Measurements from ENCODE around the gene XRCC4.

The XRCC4 gene

DNA sequence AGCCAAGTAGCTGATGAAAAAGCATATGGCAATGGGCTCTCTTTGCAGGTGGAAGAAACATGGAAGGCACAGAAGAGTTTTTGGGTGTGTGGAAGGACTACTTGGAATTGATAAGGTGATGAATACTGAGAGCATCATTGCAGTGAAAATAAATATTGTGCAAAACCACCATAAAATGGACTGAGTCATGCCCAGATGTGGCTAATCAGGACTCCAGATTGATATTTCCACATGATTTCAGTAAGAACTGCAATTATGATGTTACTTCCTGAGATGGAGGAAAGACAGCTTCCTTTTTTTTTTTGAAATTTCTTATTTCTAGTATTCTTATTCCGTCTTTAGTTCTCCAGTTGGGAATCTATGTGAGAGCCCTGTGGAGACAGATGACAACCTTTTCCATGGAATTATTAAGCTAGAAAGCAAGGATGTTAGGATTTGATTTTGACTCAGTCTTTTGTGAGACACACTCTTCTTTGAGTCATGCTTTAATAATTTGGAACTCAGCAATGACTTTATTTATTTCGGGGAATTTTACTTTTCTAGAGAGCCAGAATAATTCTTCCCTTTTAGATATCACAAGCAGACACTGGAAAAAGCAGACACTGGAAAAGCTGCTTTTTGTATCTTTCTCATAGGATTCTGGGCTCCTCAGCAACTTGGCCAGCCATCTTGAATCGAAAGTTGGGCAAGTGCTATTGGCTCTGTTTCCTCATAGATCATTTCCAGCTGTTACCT lies 300.0 kb downstream of the XRCC4 start:
- no peak for FAIRE-seq

DNA sequence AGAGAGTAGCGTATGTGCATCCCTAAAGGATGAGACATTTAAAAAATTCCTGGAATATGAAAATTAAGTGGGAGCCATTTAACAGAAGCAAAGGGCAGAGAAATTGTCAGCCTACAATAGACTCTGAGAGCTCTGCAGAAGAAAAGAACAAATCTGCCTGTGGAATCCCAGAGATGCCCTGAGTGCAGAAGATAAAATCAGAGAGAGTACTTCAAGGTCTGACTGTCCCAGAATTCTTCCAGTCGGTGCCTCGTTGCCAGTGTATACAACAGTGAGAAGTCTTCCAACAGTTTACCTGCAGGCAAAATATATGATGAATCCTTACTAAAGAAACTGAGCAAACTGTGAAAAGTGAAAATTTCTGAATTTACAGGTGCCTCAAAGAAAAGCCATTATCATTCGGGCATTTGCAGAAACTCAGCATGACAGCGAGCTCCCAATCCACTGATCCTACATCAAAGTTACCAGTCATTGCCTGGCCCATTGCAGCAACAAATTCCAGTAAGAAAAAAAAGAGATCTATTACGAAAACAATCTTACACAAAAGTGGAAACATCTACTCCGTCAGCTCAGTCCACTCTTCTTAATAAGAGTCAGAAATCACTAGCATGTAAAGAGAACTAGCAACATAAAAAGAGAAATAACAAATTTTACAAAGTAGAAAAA lies 301.4 kb downstream of the XRCC4 start:
- DNase-seq (ENCODE audit: insufficient read length) = no peak
- FAIRE-seq = no peak
- TF ChIP-seq POLR2AphosphoS5 (IDR thresholded peaks at IDR 0.05; ENCODE audit: low read depth, low read length) (no peak), POLR2A (IDR thresholded peaks at IDR 0.05; ENCODE audit: low read depth, low read length) (no peak), TAF1 (IDR thresholded peaks at IDR 0.05; ENCODE audit: borderline replicate concordance, low read depth, low read length) (no peak)

More for the DNA sequence above, 300.0 kb downstream of the XRCC4 start:
- no peak for DNase-seq (ENCODE audit: insufficient read length)
- TF ChIP-seq POLR2A (IDR thresholded peaks at IDR 0.05; ENCODE audit: low read depth, low read length) = no peak
- no peak for TF ChIP-seq POLR2AphosphoS5 (IDR thresholded peaks at IDR 0.05; ENCODE audit: low read depth, low read length)
- TF ChIP-seq TAF1 (IDR thresholded peaks at IDR 0.05; ENCODE audit: borderline replicate concordance, low read depth, low read length) = no peak

DNA sequence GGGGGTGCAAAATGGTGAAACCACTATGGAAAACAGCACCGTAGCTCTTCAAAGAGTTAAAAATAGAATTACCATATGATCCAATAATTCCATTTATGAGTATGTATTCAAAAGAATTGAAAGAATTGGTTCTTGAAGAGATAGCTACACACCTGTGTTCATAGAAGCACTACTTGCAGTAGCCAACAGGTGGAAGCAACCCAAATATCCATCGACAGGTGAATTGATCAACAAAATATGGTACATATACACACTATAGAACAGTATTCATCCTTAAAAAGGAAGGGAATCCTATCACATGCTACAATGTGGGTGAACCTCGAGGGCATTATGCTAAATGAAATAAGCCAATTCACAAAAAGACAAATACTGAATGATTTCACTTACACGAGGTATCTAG lies 308.5 kb downstream of the XRCC4 start:
- TF ChIP-seq POLR2A (IDR thresholded peaks at IDR 0.05; ENCODE audit: low read depth, low read length) (no peak), POLR2AphosphoS5 (IDR thresholded peaks at IDR 0.05; ENCODE audit: low read depth, low read length) (no peak), TAF1 (IDR thresholded peaks at IDR 0.05; ENCODE audit: borderline replicate concordance, low read depth, low read length) (no peak)
- DNase-seq (ENCODE audit: insufficient read length) = no peak
- FAIRE-seq = no peak

DNA sequence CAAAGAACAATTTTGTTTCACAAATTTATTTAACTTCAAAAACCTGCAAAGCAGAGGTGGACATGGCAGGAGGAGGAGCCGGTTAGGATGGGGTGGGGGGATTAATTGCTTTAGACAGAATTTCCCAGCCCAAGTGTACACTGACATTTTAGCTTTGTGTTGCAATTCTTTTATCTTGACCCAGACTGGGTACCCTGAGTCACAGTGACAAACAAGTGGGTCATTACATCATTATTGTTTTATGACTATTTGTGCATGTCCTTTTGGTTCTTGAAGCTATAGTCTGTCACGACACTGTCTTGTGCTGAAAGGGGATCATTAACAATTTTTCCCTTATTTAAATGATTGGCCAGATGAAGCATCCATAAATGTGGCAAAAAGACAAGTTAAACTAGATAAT lies 309.7 kb downstream of the XRCC4 start:
- DNase-seq (ENCODE audit: insufficient read length) (no peak), FAIRE-seq (no peak)

DNA sequence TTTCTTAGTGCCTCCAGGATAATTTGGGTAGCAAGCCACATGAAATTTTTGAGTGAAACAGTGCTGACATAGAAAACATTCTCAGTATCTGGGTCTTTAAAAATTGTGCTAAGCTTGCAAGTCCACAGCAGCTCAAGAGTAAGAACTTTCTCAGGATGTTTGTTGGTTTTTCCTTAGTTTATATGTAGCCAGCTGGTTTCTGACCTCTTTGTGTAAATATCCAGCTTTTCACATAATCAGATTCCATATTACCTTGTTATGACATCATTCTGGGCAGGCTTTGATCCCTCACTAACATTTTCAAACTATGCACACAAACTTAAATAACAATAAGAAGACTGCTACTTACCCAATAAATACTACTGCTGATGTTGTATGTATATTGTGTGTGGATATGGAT lies 311.3 kb downstream of the XRCC4 start:
- TF ChIP-seq TAF1 (IDR thresholded peaks at IDR 0.05; ENCODE audit: borderline replicate concordance, low read depth, low read length) = no peak
- no peak for TF ChIP-seq POLR2A (IDR thresholded peaks at IDR 0.05; ENCODE audit: low read depth, low read length)
- TF ChIP-seq POLR2AphosphoS5 (IDR thresholded peaks at IDR 0.05; ENCODE audit: low read depth, low read length) = no peak
- FAIRE-seq (no peak), DNase-seq (ENCODE audit: insufficient read length) (no peak)

More for the DNA sequence above, 309.7 kb downstream of the XRCC4 start:
- TF ChIP-seq TAF1 (IDR thresholded peaks at IDR 0.05; ENCODE audit: borderline replicate concordance, low read depth, low read length) (no peak), POLR2A (IDR thresholded peaks at IDR 0.05; ENCODE audit: low read depth, low read length) (no peak), POLR2AphosphoS5 (IDR thresholded peaks at IDR 0.05; ENCODE audit: low read depth, low read length) (no peak)

DNA sequence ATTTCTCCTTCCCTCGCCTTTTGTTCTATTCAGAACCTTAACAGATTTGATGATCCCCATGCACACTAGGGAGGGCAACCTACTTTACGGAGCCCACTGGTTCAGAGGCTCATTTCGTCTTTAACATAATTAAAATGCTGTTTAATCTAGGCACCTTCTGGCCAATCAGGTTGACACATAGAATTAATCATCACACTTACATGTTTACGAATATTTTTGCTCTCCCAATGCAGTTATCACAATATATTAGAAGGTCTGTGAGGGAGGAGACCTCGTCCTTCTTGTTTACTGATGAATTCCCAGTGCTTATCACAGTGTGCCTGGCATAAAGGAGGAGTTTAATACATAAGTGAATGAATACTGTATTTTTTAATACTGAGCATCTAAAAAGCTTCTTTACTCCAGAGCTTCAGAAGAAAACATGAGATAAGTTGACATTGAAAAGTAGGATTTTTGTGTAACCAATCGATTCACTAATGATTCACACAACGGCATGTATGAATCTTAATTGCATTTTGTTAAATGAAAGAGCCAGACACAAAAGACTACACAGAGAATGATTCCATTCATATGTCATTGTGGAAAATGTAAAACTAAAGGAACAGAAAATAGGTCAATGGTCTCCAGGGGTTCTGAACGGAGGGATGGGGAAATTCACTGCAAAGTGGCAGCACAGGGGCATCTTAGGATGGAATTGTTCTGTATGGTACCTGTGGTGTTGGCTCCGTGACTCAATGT lies 315.6 kb downstream of the XRCC4 start:
- DNase-seq (ENCODE audit: insufficient read length) (no peak), FAIRE-seq (no peak)
- TF ChIP-seq POLR2AphosphoS5 (IDR thresholded peaks at IDR 0.05; ENCODE audit: low read depth, low read length) = no peak
- no peak for TF ChIP-seq TAF1 (IDR thresholded peaks at IDR 0.05; ENCODE audit: borderline replicate concordance, low read depth, low read length)

DNA sequence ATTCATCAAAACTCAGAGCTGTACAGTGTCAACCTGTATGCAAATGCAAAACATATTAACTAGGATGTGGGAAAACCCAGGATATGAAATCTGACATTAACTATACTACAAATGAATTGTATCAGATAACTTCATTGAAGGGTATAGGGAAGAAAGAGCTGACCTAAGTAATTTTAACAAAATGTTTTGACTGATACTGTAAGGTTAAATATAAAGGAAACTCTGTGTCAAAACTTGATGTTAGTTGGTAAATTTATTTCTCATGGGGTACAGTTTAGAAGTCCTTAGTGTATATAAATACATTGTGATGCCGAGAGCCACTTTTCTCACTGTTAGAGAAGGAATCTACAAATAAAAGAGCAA lies 316.1 kb downstream of the XRCC4 start:
- TF ChIP-seq TAF1 (IDR thresholded peaks at IDR 0.05; ENCODE audit: borderline replicate concordance, low read depth, low read length) = no peak
- TF ChIP-seq POLR2AphosphoS5 (IDR thresholded peaks at IDR 0.05; ENCODE audit: low read depth, low read length) = no peak
- TF ChIP-seq POLR2A (IDR thresholded peaks at IDR 0.05; ENCODE audit: low read depth, low read length) = no peak
- FAIRE-seq = no peak
- no peak for DNase-seq (ENCODE audit: insufficient read length)

DNA sequence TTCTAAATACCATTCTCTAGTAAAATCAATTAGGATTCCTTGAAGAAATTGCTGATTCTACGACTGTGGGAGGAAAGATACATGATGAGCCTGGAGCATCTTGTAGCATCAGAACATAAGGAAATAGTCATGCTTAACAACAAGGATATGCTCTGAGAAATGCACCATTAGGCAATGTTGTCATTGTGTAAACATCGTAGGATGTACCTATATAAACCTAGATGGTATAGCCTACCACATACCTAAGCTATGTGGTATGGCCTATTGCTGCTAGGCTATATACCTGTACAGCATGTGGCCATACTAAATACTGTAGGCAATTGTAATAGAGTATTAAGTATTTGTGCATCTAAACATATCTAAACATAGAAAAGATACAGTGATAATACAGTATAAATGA lies 316.8 kb downstream of the XRCC4 start:
- no peak for FAIRE-seq
- DNase-seq (ENCODE audit: insufficient read length) = no peak
- TF ChIP-seq POLR2AphosphoS5 (IDR thresholded peaks at IDR 0.05; ENCODE audit: low read depth, low read length) (no peak), TAF1 (IDR thresholded peaks at IDR 0.05; ENCODE audit: borderline replicate concordance, low read depth, low read length) (no peak), POLR2A (IDR thresholded peaks at IDR 0.05; ENCODE audit: low read depth, low read length) (no peak)

DNA sequence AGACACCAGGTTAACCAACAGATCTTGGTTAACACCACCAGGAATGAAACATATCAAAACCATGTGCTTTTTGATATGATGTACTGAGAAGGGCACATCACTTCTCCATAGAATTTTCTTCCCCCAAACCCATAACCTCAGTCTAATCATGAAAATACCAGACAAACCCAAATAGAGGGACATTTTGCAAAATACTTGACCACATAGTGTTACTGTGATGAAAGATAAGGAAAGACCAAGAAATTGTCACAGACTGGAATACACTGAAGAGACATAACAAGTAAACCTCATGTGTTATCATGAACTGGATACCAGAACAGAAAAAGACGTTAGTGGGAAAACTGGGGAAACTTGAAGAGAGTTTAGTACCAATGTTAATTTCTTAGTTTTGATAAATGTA lies 319.3 kb downstream of the XRCC4 start:
- TF ChIP-seq POLR2AphosphoS5 (IDR thresholded peaks at IDR 0.05; ENCODE audit: low read depth, low read length) (no peak), POLR2A (IDR thresholded peaks at IDR 0.05; ENCODE audit: low read depth, low read length) (no peak), TAF1 (IDR thresholded peaks at IDR 0.05; ENCODE audit: borderline replicate concordance, low read depth, low read length) (no peak)
- FAIRE-seq (no peak), DNase-seq (ENCODE audit: insufficient read length) (no peak)

DNA sequence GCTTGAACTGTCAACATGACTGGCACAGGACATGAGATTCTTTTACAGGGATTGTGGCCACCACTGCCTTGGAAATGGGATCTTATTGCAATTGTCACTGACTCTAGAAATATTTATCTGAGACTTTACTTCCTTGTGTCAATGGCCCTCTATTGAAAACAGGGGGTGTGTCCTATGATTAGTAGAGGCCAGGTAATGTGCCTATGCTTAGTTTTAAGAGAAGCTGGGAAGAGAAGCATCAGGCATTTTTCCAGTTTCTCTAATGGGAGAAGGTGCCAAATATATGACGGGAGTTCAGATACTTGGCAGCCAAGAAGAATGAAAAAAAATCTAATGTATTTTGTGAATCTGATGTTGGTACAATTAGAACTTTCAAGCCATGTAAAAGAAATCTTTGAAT lies 320.3 kb downstream of the XRCC4 start:
- FAIRE-seq (no peak), DNase-seq (ENCODE audit: insufficient read length) (no peak)
- no peak for TF ChIP-seq TAF1 (IDR thresholded peaks at IDR 0.05; ENCODE audit: borderline replicate concordance, low read depth, low read length)
- no peak for TF ChIP-seq POLR2A (IDR thresholded peaks at IDR 0.05; ENCODE audit: low read depth, low read length)
- TF ChIP-seq POLR2AphosphoS5 (IDR thresholded peaks at IDR 0.05; ENCODE audit: low read depth, low read length) = no peak

DNA sequence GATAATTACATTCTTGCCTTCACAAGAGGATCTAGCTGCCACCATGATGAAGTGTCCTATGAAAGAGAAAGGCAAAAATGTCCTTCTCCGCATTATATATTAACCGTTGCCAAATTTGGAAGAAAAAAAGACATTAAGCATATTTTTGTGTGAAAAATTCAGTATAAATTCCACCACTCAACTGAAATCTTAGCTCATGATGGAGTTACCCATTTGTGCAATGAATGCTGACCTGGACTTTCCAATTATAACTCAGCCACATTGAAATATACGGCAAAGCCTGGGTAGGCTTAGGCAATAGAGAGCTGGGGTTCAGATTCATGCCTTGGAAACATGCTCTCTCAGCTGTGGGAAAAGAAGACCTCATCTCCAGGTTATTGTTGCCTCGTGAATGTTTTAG lies 322.9 kb downstream of the XRCC4 start:
- FAIRE-seq = no peak
- TF ChIP-seq TAF1 (IDR thresholded peaks at IDR 0.05; ENCODE audit: borderline replicate concordance, low read depth, low read length) (no peak), POLR2AphosphoS5 (IDR thresholded peaks at IDR 0.05; ENCODE audit: low read depth, low read length) (no peak), POLR2A (IDR thresholded peaks at IDR 0.05; ENCODE audit: low read depth, low read length) (no peak)

More for the DNA sequence above, 322.9 kb downstream of the XRCC4 start:
- no peak for DNase-seq (ENCODE audit: insufficient read length)
